OCI-LY1 (cell line): ENCODE data around the gene MC1R.

Experiments used
- H2AFZ ChIP-seq: fragments of 200-600 bp; sonication (generic), shearing (Covaris generic); 2 replicates; pipeline ENCODE4 v1.6.0; 2014; ENCODE audit warnings: antibody characterized with exemption, mild to moderate bottlenecking, low read length
- H3F3A ChIP-seq: fragments of 200-600 bp; sonication (generic), shearing (Covaris generic); 2 replicates; pipeline ENCODE4 v1.6.0; 2014; ENCODE audit warnings: mild to moderate bottlenecking, antibody characterized with exemption, low read length, moderate library complexity; ENCODE audit not compliant: insufficient read depth
- H3K27ac ChIP-seq: fragments of 200-600 bp; sonication (generic); 2 replicates; pipeline ENCODE4 v1.5.1; 2014; ENCODE audit warnings: low read length, mixed run types, mild to moderate bottlenecking, low read depth; ENCODE audit not compliant: poor library complexity, severe bottlenecking
- H3K27me3 ChIP-seq: fragments of 200-600 bp; sonication (generic); 2 replicates; pipeline ENCODE4 v1.6.0; 2014; ENCODE audit warnings: antibody characterized with exemption, mild to moderate bottlenecking, low read length, moderate library complexity; ENCODE audit not compliant: insufficient read depth
- H3K36me3 ChIP-seq: fragments of 200-600 bp; sonication (generic); 2 replicates; pipeline ENCODE4 v1.6.1; 2014; ENCODE audit warnings: mild to moderate bottlenecking, antibody characterized with exemption, low read length, moderate library complexity, mixed read lengths; ENCODE audit not compliant: insufficient read depth
- H3K4me1 ChIP-seq: fragments of 200-600 bp; sonication (generic); 2 replicates; pipeline ENCODE4 v1.5.1; 2014; ENCODE audit warnings: mild to moderate bottlenecking, low read length, moderate library complexity; ENCODE audit not compliant: insufficient read depth, severe bottlenecking
- H3K4me2 ChIP-seq: fragments of 200-600 bp; sonication (generic), shearing (Covaris generic); 2 replicates; pipeline ENCODE4 v1.6.1; 2014; ENCODE audit warnings: low read length
- H3K4me3 ChIP-seq: fragments of 200-600 bp; sonication (generic); 2 replicates; pipeline ENCODE4 v1.5.1; 2014; ENCODE audit warnings: low read length, low read depth, mild to moderate bottlenecking, mixed read lengths; ENCODE audit not compliant: poor library complexity, severe bottlenecking
- H3K79me2 ChIP-seq: fragments of 200-600 bp; shearing (Covaris generic); 2 replicates; pipeline ENCODE4 v1.6.1; 2016; ENCODE audit warnings: mixed run types, low read length, mixed read lengths; ENCODE audit not compliant: insufficient read depth
- H3K9ac ChIP-seq: fragments of 200-600 bp; sonication (generic), shearing (Covaris generic); 2 replicates; pipeline ENCODE4 v1.6.1; 2014; ENCODE audit warnings: mild to moderate bottlenecking, low read length, mixed read lengths
- H3K9me2 ChIP-seq: fragments of 200-600 bp; sonication (generic), shearing (Covaris generic); 2 replicates; pipeline ENCODE4 v1.6.1; 2014; ENCODE audit warnings: low read depth, mild to moderate bottlenecking, low read length, mixed read lengths
- H3K9me3 ChIP-seq: fragments of 200-600 bp; shearing (Covaris generic); 2 replicates; pipeline ENCODE4 v1.6.1; 2014; ENCODE audit warnings: low read length, mixed read lengths
- H4K20me1 ChIP-seq: fragments of 200-600 bp; sonication (generic), shearing (Covaris generic); 2 replicates; pipeline ENCODE4 v1.6.0; 2016; ENCODE audit warnings: mild to moderate bottlenecking, low read length; ENCODE audit not compliant: insufficient read depth
- EZH2 ChIP-seq: fragments of 200-600 bp; sonication (generic), shearing (Covaris generic); IDR thresholded peaks from 2 replicates; pipeline ENCODE4 v1.8.0; 2017; ENCODE audit warnings: borderline replicate concordance, mixed run types, mild to moderate bottlenecking, antibody characterized with exemption, low read length, moderate library complexity, mixed read lengths
- TF ChIP-seq, protein P1 (sequence below): fragments of 200-600 bp; sonication (generic), shearing (Covaris generic); IDR thresholded peaks from 2 replicates; pipeline ENCODE4 v1.5.1; 2017; ENCODE audit warnings: mild to moderate bottlenecking, antibody characterized with exemption, low read length, moderate library complexity, mixed read lengths

MC1R gene

DNA sequence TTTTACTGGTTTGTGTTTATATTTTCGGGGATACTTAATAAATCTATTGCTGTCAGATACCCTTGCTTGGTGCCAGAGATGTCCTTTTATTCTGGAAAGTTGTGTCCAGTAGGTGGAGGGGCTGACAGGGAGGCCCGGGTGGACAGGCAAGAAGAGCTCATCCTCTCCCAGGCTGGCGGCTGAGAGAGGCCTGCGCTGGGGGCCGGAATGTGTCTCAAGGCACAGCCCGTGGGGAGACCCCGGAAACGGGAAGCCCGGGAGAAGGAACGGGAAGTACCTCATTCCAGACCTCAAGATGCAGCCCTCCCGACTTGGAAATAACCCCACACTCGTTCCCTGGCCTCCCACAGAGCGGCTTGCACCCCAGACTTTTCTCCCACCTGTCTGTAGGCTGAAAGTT lies 17.4 kb downstream of the MC1R start:
- no peaks in the 10 kb centered on the region for H3K9me3 ChIP-seq
- no peak overlapping the region for H3K4me2 ChIP-seq
- H3K27me3 ChIP-seq = no peaks in the 10 kb centered on the region
- TF ChIP-seq EZH2 = no peak
- TF ChIP-seq, protein P1, sequence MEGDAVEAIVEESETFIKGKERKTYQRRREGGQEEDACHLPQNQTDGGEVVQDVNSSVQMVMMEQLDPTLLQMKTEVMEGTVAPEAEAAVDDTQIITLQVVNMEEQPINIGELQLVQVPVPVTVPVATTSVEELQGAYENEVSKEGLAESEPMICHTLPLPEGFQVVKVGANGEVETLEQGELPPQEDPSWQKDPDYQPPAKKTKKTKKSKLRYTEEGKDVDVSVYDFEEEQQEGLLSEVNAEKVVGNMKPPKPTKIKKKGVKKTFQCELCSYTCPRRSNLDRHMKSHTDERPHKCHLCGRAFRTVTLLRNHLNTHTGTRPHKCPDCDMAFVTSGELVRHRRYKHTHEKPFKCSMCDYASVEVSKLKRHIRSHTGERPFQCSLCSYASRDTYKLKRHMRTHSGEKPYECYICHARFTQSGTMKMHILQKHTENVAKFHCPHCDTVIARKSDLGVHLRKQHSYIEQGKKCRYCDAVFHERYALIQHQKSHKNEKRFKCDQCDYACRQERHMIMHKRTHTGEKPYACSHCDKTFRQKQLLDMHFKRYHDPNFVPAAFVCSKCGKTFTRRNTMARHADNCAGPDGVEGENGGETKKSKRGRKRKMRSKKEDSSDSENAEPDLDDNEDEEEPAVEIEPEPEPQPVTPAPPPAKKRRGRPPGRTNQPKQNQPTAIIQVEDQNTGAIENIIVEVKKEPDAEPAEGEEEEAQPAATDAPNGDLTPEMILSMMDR = no peak
- H3K27ac ChIP-seq = no peak overlapping the region
- H2AFZ ChIP-seq = no peak overlapping the region
- peaks cover 6% of the 10 kb centered on the region; the same call in 1 of the 2 replicates for H3K36me3 ChIP-seq
- H3K9me2 ChIP-seq = no peaks in the 10 kb centered on the region
- no peaks in the 10 kb centered on the region for H3K79me2 ChIP-seq
- no peak overlapping the region for H3K9ac ChIP-seq
- no peaks in the 10 kb centered on the region for H4K20me1 ChIP-seq
- no peaks in the 10 kb centered on the region for H3K4me1 ChIP-seq
- no peaks in the 10 kb centered on the region for H3F3A ChIP-seq
- H3K4me3 ChIP-seq = no peak overlapping the region

DNA sequence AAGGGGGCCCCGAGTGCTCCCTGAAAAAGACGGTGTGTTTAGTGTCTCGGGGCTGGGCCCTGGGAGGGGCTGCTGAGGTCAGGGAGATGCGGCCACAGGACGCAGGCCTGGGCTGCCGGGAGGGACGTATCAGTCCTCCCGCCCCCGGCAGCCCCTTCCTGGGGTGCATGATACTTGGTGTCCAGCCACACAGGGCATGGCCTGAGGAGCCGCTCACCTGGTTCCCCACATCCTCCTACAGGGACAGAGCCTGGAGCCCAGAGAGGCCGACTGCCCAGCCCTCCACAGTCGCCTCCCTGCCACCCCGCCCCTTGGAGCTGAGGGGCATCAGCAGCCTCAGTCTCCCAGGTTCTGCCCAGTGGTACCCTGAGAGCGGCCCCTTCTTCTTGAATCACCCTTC lies 17.8 kb downstream of the MC1R start:
- Histone ChIP-seq H4K20me1 (no peaks in the 10 kb centered on the region), H3F3A (no peaks in the 10 kb centered on the region), H3K27me3 (no peaks in the 10 kb centered on the region), H2AFZ (no peak overlapping the region), H3K4me3 (no peak overlapping the region), H3K9me2 (no peaks in the 10 kb centered on the region), H3K4me1 (no peaks in the 10 kb centered on the region), H3K36me3 (peaks cover 6% of the 10 kb centered on the region; the same call in 1 of the 2 replicates), H3K9ac (no peak overlapping the region), H3K9me3 (no peaks in the 10 kb centered on the region), H3K79me2 (no peaks in the 10 kb centered on the region), H3K4me2 (no peak overlapping the region), H3K27ac (no peak overlapping the region)
- TF ChIP-seq, protein P1 = no peak
- no peak for TF ChIP-seq EZH2

DNA sequence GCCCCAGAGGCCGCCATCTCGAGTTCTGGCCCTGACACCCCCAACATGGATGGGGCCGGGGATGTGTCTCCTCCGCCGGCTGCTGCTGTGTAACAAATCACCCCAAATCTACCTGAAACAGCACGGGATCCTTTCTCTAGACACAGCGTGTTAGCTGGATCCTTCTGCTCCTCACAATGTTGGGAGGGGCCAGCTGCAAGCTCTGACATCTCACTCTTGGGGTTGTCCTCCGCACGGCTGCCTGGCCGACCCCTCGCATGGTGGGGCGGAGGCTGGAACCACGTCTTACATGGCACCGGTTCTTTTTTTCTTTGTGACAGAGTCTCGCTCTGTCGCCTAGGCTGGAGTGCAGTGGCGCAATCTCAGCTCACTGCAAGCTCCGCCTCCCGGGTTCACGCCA lies 18.3 kb downstream of the MC1R start:
- H3K4me1 ChIP-seq = no peaks in the 10 kb centered on the region
- H3K36me3 ChIP-seq = peaks cover 6% of the 10 kb centered on the region; the same call in 1 of the 2 replicates
- no peaks in the 10 kb centered on the region for H4K20me1 ChIP-seq
- H3F3A ChIP-seq = no peaks in the 10 kb centered on the region
- no peaks in the 10 kb centered on the region for H3K79me2 ChIP-seq
- H3K9me2 ChIP-seq = no peaks in the 10 kb centered on the region
- no peak overlapping the region for H2AFZ ChIP-seq
- no peak overlapping the region for H3K27ac ChIP-seq
- no peak for TF ChIP-seq EZH2
- TF ChIP-seq, protein P1 = no peak
- H3K4me2 ChIP-seq = no peak overlapping the region
- H3K4me3 ChIP-seq = no peak overlapping the region
- no peak overlapping the region for H3K9ac ChIP-seq
- no peaks in the 10 kb centered on the region for H3K27me3 ChIP-seq
- no peaks in the 10 kb centered on the region for H3K9me3 ChIP-seq
